ENCODE measurements around the gene MRPS27. TPM values are rescaled to one million over a fixed set of nuclear protein-coding genes. Genes with fewer than 3 reads are reported as not detected.

The MRPS27 gene
- total and polyA plus RNA-seq, 2 of the 4 experiments (the other 2 are of a cell fraction), result 46.9 to 90.5 TPM

- H3K4me3 ChIP-seq (ENCODE audit: insufficient read depth, low read depth, low read length), result no peak overlapping the region
- no peak overlapping the region for H3K14ac ChIP-seq (replicated peaks; ENCODE audit: low read depth, low read length)
- dilution Hi-C loops (cut with HindIII; ENCODE audit: low sequenced_read_pairs, unreplicated experiment), result no loop called here
- intact Hi-C loops (cut with micrococcal nuclease), result no loop called here
- H3K9ac ChIP-seq (ENCODE audit: low read depth, low read length), result no peak overlapping the region
- H4K5ac ChIP-seq (ENCODE audit: low read depth, low read length), result no peak overlapping the region
- no TSS peak for BruUV-seq (replicated peaks)
- H3K4me1 ChIP-seq (ENCODE audit: control insufficient read depth, insufficient read depth, low read length), result peaks cover 22% of the 10 kb centered on the region
- H3K27me3 ChIP-seq (ENCODE audit: control insufficient read depth, insufficient read depth, low read length), result no peaks in the 10 kb centered on the region
- H4K20me1 ChIP-seq (ENCODE audit: insufficient read depth, low read length), result 0 out of 2 replicates have a peak, but pooled peaks cover 8% of the 10 kb centered on the region
- no peak overlapping the region for H3K27ac ChIP-seq (ENCODE audit: insufficient read depth, low read length)
- CTCF ChIA-PET, result no interaction called here
- in situ Hi-C loops (cut with MboI; ENCODE audit: low sequenced_read_pairs), result no loop called here
- H3K36me3 ChIP-seq (ENCODE audit: control insufficient read depth, insufficient read depth, low read length), result peaks cover 43% of the 10 kb centered on the region
- H2BK20ac ChIP-seq (ENCODE audit: low read depth, low read length), result no peak overlapping the region
- no peak overlapping the region for H2BK15ac ChIP-seq (ENCODE audit: low read depth, low read length)
- no peaks in the 10 kb centered on the region for H3K9me3 ChIP-seq (ENCODE audit: control insufficient read depth, insufficient read depth, low read length)
- no peak overlapping the region for H3K18ac ChIP-seq (ENCODE audit: low read depth, low read length)
- no peak overlapping the region for H3K4me2 ChIP-seq (ENCODE audit: low read depth, low read length)
- H4K91ac ChIP-seq (ENCODE audit: insufficient read depth, low read depth, low read length), result no peak overlapping the region
- H2BK120ac ChIP-seq (ENCODE audit: low read depth, low read length), result no peak overlapping the region
- no CpG with 5 or more reads among the region's 7 CpGs for WGBS, 2 experiments (ENCODE audit: extremely low coverage in 2 of 2, insufficient read length in 1 of 2)
- no peak overlapping the region for H2AK5ac ChIP-seq (ENCODE audit: low read depth, low read length)
- no peak overlapping the region for H2AFZ ChIP-seq (replicated peaks; ENCODE audit: low read length, poor library complexity)
- POLR2A ChIA-PET (ENCODE audit: unreplicated experiment), result no interaction called here
- no peak overlapping the region for H3K23ac ChIP-seq (ENCODE audit: low read depth, low read length)
- TF ChIP-seq FOS (IDR thresholded peaks at IDR 0.05; ENCODE audit: low read depth, low read length), result no peak
- no peak for TF ChIP-seq BHLHE40 (IDR thresholded peaks at IDR 0.05; ENCODE audit: low read depth, low read length)
- no peak for TF ChIP-seq CEBPB (IDR thresholded peaks at IDR 0.05; ENCODE audit: low read depth, low read length)
- TF ChIP-seq USF2 (IDR thresholded peaks at IDR 0.05; ENCODE audit: low read depth, low read length), result no peak
- TF ChIP-seq NFE2L2 (IDR thresholded peaks at IDR 0.05; ENCODE audit: low read depth, low read length), result no peak
- no peak for TF ChIP-seq RCOR1 (IDR thresholded peaks at IDR 0.05; ENCODE audit: insufficient replicate concordance, low read length)
- no peak for TF ChIP-seq RAD21 (IDR thresholded peaks at IDR 0.05; ENCODE audit: low read length)
- TF ChIP-seq MAFK (IDR thresholded peaks at IDR 0.05; ENCODE audit: low read depth, low read length), result no peak
- no peak for TF ChIP-seq CHD1 (IDR thresholded peaks at IDR 0.05; ENCODE audit: low read depth, low read length)
- TF ChIP-seq MXI1 (IDR thresholded peaks at IDR 0.05; ENCODE audit: borderline replicate concordance, low read depth, low read length), result no peak
- TF ChIP-seq ELK1 (IDR thresholded peaks at IDR 0.05; ENCODE audit: borderline replicate concordance, low read depth, low read length), result no peak
- no peak for TF ChIP-seq CTCF (conservative IDR thresholded peaks at IDR 0.05; ENCODE audit: low read depth, low read length)
- TF ChIP-seq MAZ (IDR thresholded peaks at IDR 0.05; ENCODE audit: borderline replicate concordance, low read depth, low read length), result no peak
- TF ChIP-seq RFX5 (IDR thresholded peaks at IDR 0.05; ENCODE audit: low read depth, low read length), result no peak
- no peak for TF ChIP-seq POLR2A (IDR thresholded peaks at IDR 0.05; ENCODE audit: low read depth, low read length)
- TF ChIP-seq SMC3 (IDR thresholded peaks at IDR 0.05; ENCODE audit: low read depth, low read length), result no peak
- H2AK9ac ChIP-seq (replicated peaks; ENCODE audit: low read depth, low read length, poor library complexity), result no peak overlapping the region
- no peak overlapping the region for H3K4ac ChIP-seq (ENCODE audit: low read depth, low read length)
- H3K56ac ChIP-seq (ENCODE audit: extremely low read depth, insufficient read depth, low read length), result no peak overlapping the region
- H3K9me1 ChIP-seq (ENCODE audit: insufficient read depth, low read length), result peaks cover 40% of the 10 kb centered on the region
- no peak overlapping the region for H4K8ac ChIP-seq (ENCODE audit: low read depth in 2 of 2, low read length in 2 of 2)
- ATAC-seq (ENCODE audit: low read depth) (no peak), DNase-seq (no peak)
- no peak overlapping the region for H2BK5ac ChIP-seq (ENCODE audit: low read depth, low read length, poor library complexity, severe bottlenecking)
- peaks cover 60 to 89% of the 10 kb centered on the region in 2 experiments for H3K79me1 ChIP-seq (ENCODE audit: low read depth in 1 of 2, low read length in 2 of 2)
Observed at GRCh38 chr5:72183101-72183520, 136.9 kb downstream of the MRPS27 start.
